ENCODE results near the gene TMEM52B. TPM values are rescaled to one million over a fixed set of nuclear protein-coding genes. Genes with fewer than 3 reads are reported as not detected.

Gene TMEM52B
- total and polyA plus RNA-seq, 2 experiments from 2014 or later: not detected

GRCh38 chr12:10236720-10237119 lies 57.9 kb downstream of the TMEM52B start (continued):
- TF ChIP-seq, protein P1, sequence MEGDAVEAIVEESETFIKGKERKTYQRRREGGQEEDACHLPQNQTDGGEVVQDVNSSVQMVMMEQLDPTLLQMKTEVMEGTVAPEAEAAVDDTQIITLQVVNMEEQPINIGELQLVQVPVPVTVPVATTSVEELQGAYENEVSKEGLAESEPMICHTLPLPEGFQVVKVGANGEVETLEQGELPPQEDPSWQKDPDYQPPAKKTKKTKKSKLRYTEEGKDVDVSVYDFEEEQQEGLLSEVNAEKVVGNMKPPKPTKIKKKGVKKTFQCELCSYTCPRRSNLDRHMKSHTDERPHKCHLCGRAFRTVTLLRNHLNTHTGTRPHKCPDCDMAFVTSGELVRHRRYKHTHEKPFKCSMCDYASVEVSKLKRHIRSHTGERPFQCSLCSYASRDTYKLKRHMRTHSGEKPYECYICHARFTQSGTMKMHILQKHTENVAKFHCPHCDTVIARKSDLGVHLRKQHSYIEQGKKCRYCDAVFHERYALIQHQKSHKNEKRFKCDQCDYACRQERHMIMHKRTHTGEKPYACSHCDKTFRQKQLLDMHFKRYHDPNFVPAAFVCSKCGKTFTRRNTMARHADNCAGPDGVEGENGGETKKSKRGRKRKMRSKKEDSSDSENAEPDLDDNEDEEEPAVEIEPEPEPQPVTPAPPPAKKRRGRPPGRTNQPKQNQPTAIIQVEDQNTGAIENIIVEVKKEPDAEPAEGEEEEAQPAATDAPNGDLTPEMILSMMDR (conservative IDR thresholded peaks at IDR 0.05; ENCODE audit: low read depth in 2 of 2): no peak
- TF ChIP-seq JUNB (IDR thresholded peaks at IDR 0.05; ENCODE audit: unreplicated experiment): no peak
- TF ChIP-seq EZH2 (IDR thresholded peaks at IDR 0.05; ENCODE audit: low read depth, unreplicated experiment): no peak
- no peak for TF ChIP-seq CREB1 (CRISPR knock-in tag; IDR thresholded peaks at IDR 0.05; ENCODE audit: low read depth)
- TF ChIP-seq, protein P2, sequence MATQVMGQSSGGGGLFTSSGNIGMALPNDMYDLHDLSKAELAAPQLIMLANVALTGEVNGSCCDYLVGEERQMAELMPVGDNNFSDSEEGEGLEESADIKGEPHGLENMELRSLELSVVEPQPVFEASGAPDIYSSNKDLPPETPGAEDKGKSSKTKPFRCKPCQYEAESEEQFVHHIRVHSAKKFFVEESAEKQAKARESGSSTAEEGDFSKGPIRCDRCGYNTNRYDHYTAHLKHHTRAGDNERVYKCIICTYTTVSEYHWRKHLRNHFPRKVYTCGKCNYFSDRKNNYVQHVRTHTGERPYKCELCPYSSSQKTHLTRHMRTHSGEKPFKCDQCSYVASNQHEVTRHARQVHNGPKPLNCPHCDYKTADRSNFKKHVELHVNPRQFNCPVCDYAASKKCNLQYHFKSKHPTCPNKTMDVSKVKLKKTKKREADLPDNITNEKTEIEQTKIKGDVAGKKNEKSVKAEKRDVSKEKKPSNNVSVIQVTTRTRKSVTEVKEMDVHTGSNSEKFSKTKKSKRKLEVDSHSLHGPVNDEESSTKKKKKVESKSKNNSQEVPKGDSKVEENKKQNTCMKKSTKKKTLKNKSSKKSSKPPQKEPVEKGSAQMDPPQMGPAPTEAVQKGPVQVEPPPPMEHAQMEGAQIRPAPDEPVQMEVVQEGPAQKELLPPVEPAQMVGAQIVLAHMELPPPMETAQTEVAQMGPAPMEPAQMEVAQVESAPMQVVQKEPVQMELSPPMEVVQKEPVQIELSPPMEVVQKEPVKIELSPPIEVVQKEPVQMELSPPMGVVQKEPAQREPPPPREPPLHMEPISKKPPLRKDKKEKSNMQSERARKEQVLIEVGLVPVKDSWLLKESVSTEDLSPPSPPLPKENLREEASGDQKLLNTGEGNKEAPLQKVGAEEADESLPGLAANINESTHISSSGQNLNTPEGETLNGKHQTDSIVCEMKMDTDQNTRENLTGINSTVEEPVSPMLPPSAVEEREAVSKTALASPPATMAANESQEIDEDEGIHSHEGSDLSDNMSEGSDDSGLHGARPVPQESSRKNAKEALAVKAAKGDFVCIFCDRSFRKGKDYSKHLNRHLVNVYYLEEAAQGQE (IDR thresholded peaks at IDR 0.05; ENCODE audit: unreplicated experiment): no peak

GRCh38 chr12:10238526-10238925 lies 59.7 kb downstream of the TMEM52B start:
- H3K27ac ChIP-seq (ENCODE audit: low read depth): no peak overlapping the region
- DNase-seq (ENCODE audit: low spot score) (no peak), ATAC-seq (no peak)
- no peak overlapping the region for H3K4me2 ChIP-seq
- Mint-ChIP-seq H3K27me3 (ENCODE audit: insufficient read depth, low read depth, poor library complexity) (no peaks in the 10 kb centered on the region), H3K4me1 (peaks cover 15% of the 10 kb centered on the region), H3K4me3 (no peak overlapping the region), H3K36me3 (ENCODE audit: low read depth) (peaks cover 30% of the 10 kb centered on the region), H3K9me3 (peaks cover 40% of the 10 kb centered on the region), H3K27ac (no peak overlapping the region)
- H3F3A ChIP-seq (replicated peaks; ENCODE audit: low read depth): no peaks in the 10 kb centered on the region
- H3K4me1 ChIP-seq (ENCODE audit: insufficient read depth): peaks cover 19% of the 10 kb centered on the region
- H3K4me3 ChIP-seq: no peak overlapping the region
- H4K20me1 ChIP-seq (replicated peaks; ENCODE audit: insufficient read depth): no peaks in the 10 kb centered on the region
- no peaks in the 10 kb centered on the region for H3K79me2 ChIP-seq (replicated peaks; ENCODE audit: insufficient read depth)
- H3K27me3 ChIP-seq (ENCODE audit: insufficient read depth): no peaks in the 10 kb centered on the region
- H3K36me3 ChIP-seq (ENCODE audit: insufficient read depth): 0 out of 2 replicates have a peak, but pooled peaks cover 4% of the 10 kb centered on the region
- H2AFZ ChIP-seq: no peak overlapping the region
- H3K9me2 ChIP-seq (ENCODE audit: insufficient read depth): no peaks in the 10 kb centered on the region
- TF ChIP-seq NANOG (IDR thresholded peaks at IDR 0.05; ENCODE audit: borderline replicate concordance): no peak
- no peak for TF ChIP-seq ZNF114 (CRISPR knock-in tag; IDR thresholded peaks at IDR 0.05)
- no peak for TF ChIP-seq EZH2 (IDR thresholded peaks at IDR 0.05; ENCODE audit: low read depth, unreplicated experiment)
- TF ChIP-seq EZH2phosphoT487 (IDR thresholded peaks at IDR 0.05; ENCODE audit: unreplicated experiment): no peak
- TF ChIP-seq JUNB (IDR thresholded peaks at IDR 0.05; ENCODE audit: unreplicated experiment): no peak
- TF ChIP-seq, protein P2 (IDR thresholded peaks at IDR 0.05; ENCODE audit: unreplicated experiment): no peak
- TF ChIP-seq STAT1 (IDR thresholded peaks at IDR 0.05; ENCODE audit: unreplicated experiment): no peak
- TF ChIP-seq, protein P3, sequence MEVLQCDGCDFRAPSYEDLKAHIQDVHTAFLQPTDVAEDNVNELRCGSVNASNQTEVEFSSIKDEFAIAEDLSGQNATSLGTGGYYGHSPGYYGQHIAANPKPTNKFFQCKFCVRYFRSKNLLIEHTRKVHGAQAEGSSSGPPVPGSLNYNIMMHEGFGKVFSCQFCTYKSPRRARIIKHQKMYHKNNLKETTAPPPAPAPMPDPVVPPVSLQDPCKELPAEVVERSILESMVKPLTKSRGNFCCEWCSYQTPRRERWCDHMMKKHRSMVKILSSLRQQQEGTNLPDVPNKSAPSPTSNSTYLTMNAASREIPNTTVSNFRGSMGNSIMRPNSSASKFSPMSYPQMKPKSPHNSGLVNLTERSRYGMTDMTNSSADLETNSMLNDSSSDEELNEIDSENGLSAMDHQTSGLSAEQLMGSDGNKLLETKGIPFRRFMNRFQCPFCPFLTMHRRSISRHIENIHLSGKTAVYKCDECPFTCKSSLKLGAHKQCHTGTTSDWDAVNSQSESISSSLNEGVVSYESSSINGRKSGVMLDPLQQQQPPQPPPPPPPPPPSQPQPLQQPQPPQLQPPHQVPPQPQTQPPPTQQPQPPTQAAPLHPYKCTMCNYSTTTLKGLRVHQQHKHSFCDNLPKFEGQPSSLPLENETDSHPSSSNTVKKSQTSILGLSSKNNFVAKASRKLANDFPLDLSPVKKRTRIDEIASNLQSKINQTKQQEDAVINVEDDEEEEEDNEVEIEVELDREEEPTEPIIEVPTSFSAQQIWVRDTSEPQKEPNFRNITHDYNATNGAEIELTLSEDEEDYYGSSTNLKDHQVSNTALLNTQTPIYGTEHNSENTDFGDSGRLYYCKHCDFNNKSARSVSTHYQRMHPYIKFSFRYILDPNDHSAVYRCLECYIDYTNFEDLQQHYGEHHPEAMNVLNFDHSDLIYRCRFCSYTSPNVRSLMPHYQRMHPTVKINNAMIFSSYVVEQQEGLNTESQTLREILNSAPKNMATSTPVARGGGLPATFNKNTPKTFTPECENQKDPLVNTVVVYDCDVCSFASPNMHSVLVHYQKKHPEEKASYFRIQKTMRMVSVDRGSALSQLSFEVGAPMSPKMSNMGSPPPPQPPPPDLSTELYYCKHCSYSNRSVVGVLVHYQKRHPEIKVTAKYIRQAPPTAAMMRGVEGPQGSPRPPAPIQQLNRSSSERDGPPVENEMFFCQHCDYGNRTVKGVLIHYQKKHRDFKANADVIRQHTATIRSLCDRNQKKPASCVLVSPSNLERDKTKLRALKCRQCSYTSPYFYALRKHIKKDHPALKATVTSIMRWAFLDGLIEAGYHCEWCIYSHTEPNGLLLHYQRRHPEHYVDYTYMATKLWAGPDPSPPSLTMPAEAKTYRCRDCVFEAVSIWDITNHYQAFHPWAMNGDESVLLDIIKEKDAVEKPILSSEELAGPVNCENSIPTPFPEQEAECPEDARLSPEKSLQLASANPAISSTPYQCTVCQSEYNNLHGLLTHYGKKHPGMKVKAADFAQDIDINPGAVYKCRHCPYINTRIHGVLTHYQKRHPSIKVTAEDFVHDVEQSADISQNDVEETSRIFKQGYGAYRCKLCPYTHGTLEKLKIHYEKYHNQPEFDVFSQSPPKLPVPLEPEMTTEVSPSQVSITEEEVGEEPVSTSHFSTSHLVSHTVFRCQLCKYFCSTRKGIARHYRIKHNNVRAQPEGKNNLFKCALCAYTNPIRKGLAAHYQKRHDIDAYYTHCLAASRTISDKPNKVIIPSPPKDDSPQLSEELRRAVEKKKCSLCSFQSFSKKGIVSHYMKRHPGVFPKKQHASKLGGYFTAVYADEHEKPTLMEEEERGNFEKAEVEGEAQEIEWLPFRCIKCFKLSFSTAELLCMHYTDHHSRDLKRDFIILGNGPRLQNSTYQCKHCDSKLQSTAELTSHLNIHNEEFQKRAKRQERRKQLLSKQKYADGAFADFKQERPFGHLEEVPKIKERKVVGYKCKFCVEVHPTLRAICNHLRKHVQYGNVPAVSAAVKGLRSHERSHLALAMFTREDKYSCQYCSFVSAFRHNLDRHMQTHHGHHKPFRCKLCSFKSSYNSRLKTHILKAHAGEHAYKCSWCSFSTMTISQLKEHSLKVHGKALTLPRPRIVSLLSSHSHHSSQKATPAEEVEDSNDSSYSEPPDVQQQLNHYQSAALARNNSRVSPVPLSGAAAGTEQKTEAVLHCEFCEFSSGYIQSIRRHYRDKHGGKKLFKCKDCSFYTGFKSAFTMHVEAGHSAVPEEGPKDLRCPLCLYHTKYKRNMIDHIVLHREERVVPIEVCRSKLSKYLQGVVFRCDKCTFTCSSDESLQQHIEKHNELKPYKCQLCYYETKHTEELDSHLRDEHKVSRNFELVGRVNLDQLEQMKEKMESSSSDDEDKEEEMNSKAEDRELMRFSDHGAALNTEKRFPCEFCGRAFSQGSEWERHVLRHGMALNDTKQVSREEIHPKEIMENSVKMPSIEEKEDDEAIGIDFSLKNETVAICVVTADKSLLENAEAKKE (CRISPR knock-in tag; IDR thresholded peaks at IDR 0.05): no peak

All from GM23338 (cell line).